Psoas muscle (tissue), 8 donors: ENCODE data around the gene TBCD. TPM values are rescaled to one million over a fixed set of nuclear protein-coding genes. Genes with fewer than 3 reads are reported as not detected.

Experiments used
- ATAC-seq, 4 donors: fragments of 200-7000 bp; cut with Tn5 transposase; one replicate each; pipeline ENCODE4 v1.9.1; 2020; ENCODE audit warnings: moderate library complexity in 3 of 4, mild to moderate bottlenecking in 2 of 4
- DNase-seq, 2 donors: peaks; one replicate each; pipeline ENCODE4 v3.0.0-alpha.2; 2020
- H3K27ac ChIP-seq: fragments of 200-600 bp; one replicate; pipeline ENCODE4 v1.8.0; 2022
- H3K27me3 ChIP-seq, 3 donors: fragments of 200-600 bp in 1 of 3; one replicate each; pipeline versions ENCODE4 v1.6.1 to v1.8.0; 2013 to 2022; ENCODE audit warnings: low read length in 2 of 3, mild to moderate bottlenecking in 2 of 3, moderate library complexity in 1 of 3; ENCODE audit not compliant: insufficient read depth in 3 of 3
- H3K36me3 ChIP-seq, 2 donors: fragments of 200-600 bp in 1 of 2; one replicate each; pipeline versions ENCODE4 v1.6.1 to v1.8.0; 2013 to 2022; ENCODE audit warnings: low read depth in 1 of 2, mild to moderate bottlenecking in 1 of 2, moderate library complexity in 1 of 2; ENCODE audit not compliant: insufficient read depth in 1 of 2
- H3K4me1 ChIP-seq: fragments of 200-600 bp; one replicate; pipeline ENCODE4 v1.8.0; 2022
- H3K4me3 ChIP-seq: fragments of 200-600 bp; one replicate; pipeline ENCODE4 v1.8.0; 2022; ENCODE audit warnings: mild to moderate bottlenecking
- H3K9me3 ChIP-seq: fragments of 200-600 bp; one replicate; pipeline ENCODE4 v1.8.0; 2022
- WGBS, 3 donors: extraction: QIAGEN DNeasy Blood & Tissue Kit; methylation state at CpG; one replicate each; pipeline versions ENCODE4 v1.1.6 to v1.1.7; 2013; 5-methylcytosine and 5-hydroxymethylcytosine counted together
- intact Hi-C, 2 donors: fragments of 100-400 bp; cut with DNase I; formaldehyde crosslinking; loops; one replicate each; pipeline versions ENCODE4 v1.11.0 to v1.14.2; 2022
- polyA plus RNA-seq, 3 donors: library from polyadenylated mRNA; stranded (reverse); fragments of 200-250 nt; gene quantifications; one replicate each; pipeline ENCODE4 v1.2.3, GENCODE V29; 2013
- total RNA-seq, 4 donors: library from RNA; stranded (reverse); fragmentation: NEBNext Ultra II Directional in 2 of 4; extraction: Animal tissue kit (Norgen Biotek cat#: 25700) in 2 of 4; gene quantifications; one replicate each; pipeline versions ENCODE4 v1.2.1 to v1.2.4, GENCODE V29; 2021 to 2023
- TF ChIP-seq, protein P1 (sequence below): fragments of 200-600 bp; IDR thresholded peaks from one replicate; pipeline ENCODE4 v1.8.0; 2022; ENCODE audit warnings: antibody characterized with exemption
- donor health status: healthy with polysubstance abuse.
- donor health status: DM: no; HTN: no; CAD: no; lungs with moderate emphysema.
- donor health status: Bipolar disorder and iron deficiency.
- donor health status: healthy.
- donor health status: DM: yes; HTN: yes; CAD: no.
- donor health status: DM: no; HTN: no; CAD: no.
- donor health status: DM: no; HTN: no; CAD: no.
- donor health status: DM: yes; HTN: yes; CAD: no.

TBCD gene
- total and polyA plus RNA-seq, 7 donors, result 28.2 to 65.0 (median 36.5) TPM

- Histone ChIP-seq H3K27ac (no peak overlapping the region), H3K4me1 (peaks cover 36% of the 10 kb centered on the region), H3K4me3 (no peak overlapping the region), H3K9me3 (no peaks in the 10 kb centered on the region), H3K27me3 (no peaks in the 10 kb centered on the region), H3K36me3 (no peaks in the 10 kb centered on the region)
- TF ChIP-seq, protein P1, sequence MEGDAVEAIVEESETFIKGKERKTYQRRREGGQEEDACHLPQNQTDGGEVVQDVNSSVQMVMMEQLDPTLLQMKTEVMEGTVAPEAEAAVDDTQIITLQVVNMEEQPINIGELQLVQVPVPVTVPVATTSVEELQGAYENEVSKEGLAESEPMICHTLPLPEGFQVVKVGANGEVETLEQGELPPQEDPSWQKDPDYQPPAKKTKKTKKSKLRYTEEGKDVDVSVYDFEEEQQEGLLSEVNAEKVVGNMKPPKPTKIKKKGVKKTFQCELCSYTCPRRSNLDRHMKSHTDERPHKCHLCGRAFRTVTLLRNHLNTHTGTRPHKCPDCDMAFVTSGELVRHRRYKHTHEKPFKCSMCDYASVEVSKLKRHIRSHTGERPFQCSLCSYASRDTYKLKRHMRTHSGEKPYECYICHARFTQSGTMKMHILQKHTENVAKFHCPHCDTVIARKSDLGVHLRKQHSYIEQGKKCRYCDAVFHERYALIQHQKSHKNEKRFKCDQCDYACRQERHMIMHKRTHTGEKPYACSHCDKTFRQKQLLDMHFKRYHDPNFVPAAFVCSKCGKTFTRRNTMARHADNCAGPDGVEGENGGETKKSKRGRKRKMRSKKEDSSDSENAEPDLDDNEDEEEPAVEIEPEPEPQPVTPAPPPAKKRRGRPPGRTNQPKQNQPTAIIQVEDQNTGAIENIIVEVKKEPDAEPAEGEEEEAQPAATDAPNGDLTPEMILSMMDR, result no peak
- WGBS, 3 donors, result 93 to 97% (median 96%) methylated on average over 8 of the region's 8 CpGs
- DNase-seq, result peak in 1 of 2 donors; percentile 19
- ATAC-seq, result no peak
- intact Hi-C loops, result no loop called here
Measured at GRCh38 chr17:82862191-82862590, 110.3 kb downstream of the TBCD start.

GRCh38 chr17:82862737-82863382 is 111.0 kb downstream of the TBCD start:
- DNase-seq (peak in 1 of 2 donors; percentile 48), ATAC-seq (no peak)
- Histone ChIP-seq H3K36me3 (no peaks in the 10 kb centered on the region), H3K27ac (no peak overlapping the region), H3K4me1 (peaks cover 37% of the 10 kb centered on the region), H3K4me3 (no peak overlapping the region), H3K9me3 (no peaks in the 10 kb centered on the region), H3K27me3 (no peaks in the 10 kb centered on the region)
- intact Hi-C loops, result no loop called here
- 86 to 89% (median 87%) methylated on average over 25 of the region's 25 CpGs for WGBS, 3 donors
- TF ChIP-seq, protein P1, result no peak

DNA sequence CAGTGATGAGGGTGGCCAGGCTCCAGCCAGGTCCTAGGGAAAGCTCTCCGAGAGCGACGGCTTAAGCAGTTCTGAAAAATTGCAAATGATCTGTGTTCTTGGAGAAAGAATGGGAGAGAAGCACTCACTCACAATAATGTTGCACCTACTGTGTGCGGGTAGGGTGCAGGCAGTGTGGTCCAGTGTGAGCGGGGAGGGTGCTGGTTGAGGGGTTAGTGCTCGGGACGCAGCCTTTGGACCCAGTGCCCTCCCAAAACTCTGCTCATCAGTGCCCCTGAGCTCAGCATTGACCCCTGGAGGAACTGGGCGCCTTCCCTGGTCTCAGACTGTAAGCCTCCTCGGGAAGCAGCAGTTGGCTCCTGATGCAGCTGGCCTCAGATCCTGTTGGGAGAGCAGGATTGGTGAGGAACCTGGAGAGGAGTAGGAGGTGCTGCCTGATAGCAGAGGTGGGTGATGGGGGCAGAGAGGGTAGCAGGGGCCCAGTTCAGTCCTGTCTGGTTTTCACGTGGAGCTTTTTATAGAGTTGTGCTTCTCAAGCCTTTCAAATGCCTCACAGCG is 111.6 kb downstream of the TBCD start:
- no peak overlapping the region for H3K27ac ChIP-seq
- no peaks in the 10 kb centered on the region for H3K27me3 ChIP-seq
- H3K36me3 ChIP-seq, result no peaks in the 10 kb centered on the region
- TF ChIP-seq, protein P1, result no peak
- H3K4me3 ChIP-seq, result no peak overlapping the region
- DNase-seq (peak in 1 of 2 donors; percentile 32), ATAC-seq (no peak)
- H3K9me3 ChIP-seq, result no peaks in the 10 kb centered on the region
- H3K4me1 ChIP-seq, result peaks cover 37% of the 10 kb centered on the region
- 87 to 95% (median 88%) methylated on average over 11 of the region's 11 CpGs for WGBS, 3 donors
- intact Hi-C loops, result no loop called here

DNA sequence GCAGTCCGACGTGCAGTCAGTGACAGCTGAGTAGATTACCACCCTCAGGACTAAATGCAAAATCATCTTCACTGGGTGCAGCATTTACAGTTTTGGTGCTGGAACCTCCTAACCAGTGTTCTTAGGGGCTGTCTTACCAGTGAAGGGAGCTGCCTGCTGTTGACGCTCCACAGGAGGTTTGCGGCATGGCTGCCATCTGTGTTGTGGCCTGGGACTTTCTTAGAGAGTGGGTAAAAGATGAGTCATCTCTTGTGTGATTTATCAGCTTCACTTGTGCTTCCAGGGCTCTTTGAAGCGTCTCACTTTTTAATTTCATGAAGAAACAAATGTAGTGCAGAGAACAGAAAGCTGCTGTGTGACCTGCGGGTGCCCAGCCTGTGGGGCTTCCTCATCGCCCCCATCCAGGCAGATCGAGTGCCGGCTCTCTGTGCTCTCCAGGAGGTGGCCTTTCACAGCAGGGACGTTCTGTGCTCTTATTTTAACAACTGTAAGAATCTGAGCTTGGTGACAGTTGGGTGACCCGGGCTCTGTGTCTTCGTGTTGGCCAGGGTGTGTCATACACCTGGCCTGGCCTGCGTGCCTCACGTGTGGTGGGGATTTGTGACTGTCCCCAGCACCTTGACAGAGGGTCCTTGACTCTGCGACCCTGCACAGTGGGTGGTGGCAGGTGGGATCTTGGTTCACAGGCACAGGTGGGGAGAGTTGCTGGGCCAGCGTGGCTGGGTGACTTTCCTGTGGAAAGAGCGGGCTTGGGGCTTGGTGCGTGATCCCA is 112.3 kb downstream of the TBCD start:
- H3K4me1 ChIP-seq, result peaks cover 37% of the 10 kb centered on the region
- 62 to 79% (median 65%) methylated on average over 18 of the region's 18 CpGs for WGBS, 3 donors
- H3K27ac ChIP-seq, result peak overlapping the region; percentile 53
- TF ChIP-seq, protein P1, result no peak
- no peaks in the 10 kb centered on the region for H3K9me3 ChIP-seq
- H3K27me3 ChIP-seq, result no peaks in the 10 kb centered on the region
- no peaks in the 10 kb centered on the region for H3K36me3 ChIP-seq
- no peak overlapping the region for H3K4me3 ChIP-seq
- intact Hi-C loops, result no loop called here
- peak; percentile 14 to 69 (median 55) for ATAC-seq
- DNase-seq, result peak in 1 of 2 donors; percentile 53
